Hepatocyte (in vitro differentiated cells): Measurements from ENCODE around the gene WDR74. TPM values are rescaled to one million over a fixed set of nuclear protein-coding genes. Genes with fewer than 3 reads are reported as not detected.

Source experiments
- DNase-seq: peaks from one replicate; pipeline ENCODE4 v3.0.0-alpha.2; 2016; ENCODE audit warnings: low spot score
- H2AFZ ChIP-seq: fragments of 200-600 bp; sonication (generic); 2 replicates; pipeline ENCODE4 v1.6.0; 2016; ENCODE audit warnings: antibody characterized with exemption, mild to moderate bottlenecking
- H3K27ac ChIP-seq: fragments of 200-600 bp; sonication (generic); 2 replicates; pipeline ENCODE4 v1.5.1; 2016; ENCODE audit warnings: mild to moderate bottlenecking
- H3K27me3 ChIP-seq: fragments of 200-600 bp; sonication (generic); 2 replicates; pipeline ENCODE4 v1.6.1; 2016
- H3K36me3 ChIP-seq: fragments of 200-600 bp; sonication (generic); replicated peaks from 2 replicates; pipeline ENCODE4 v1.5.1; 2016; ENCODE audit warnings: low read depth; ENCODE audit not compliant: insufficient read depth
- H3K4me1 ChIP-seq: fragments of 200-600 bp; sonication (generic); 2 replicates; pipeline ENCODE4 v1.5.1; 2016; ENCODE audit warnings: mild to moderate bottlenecking, moderate library complexity; ENCODE audit not compliant: insufficient read depth
- H3K4me2 ChIP-seq: fragments of 200-600 bp; sonication (generic); 2 replicates; pipeline ENCODE4 v1.6.0; 2016
- H3K4me3 ChIP-seq: fragments of 200-600 bp; sonication (generic); 2 replicates; pipeline ENCODE4 v1.5.1; 2016; ENCODE audit warnings: mild to moderate bottlenecking
- H3K79me2 ChIP-seq: fragments of 200-600 bp; sonication (generic); 2 replicates; pipeline ENCODE4 v1.6.0; 2017; ENCODE audit warnings: mild to moderate bottlenecking
- H3K9me2 ChIP-seq: fragments of 200-600 bp; sonication (generic); replicated peaks from 2 replicates; pipeline ENCODE4 v1.6.0; 2017; ENCODE audit warnings: mild to moderate bottlenecking; ENCODE audit not compliant: insufficient read depth
- H3K9me3 ChIP-seq: fragments of 200-600 bp; sonication (generic); 2 replicates; pipeline ENCODE4 v1.5.1; 2016; ENCODE audit warnings: low read depth, mild to moderate bottlenecking
- H4K20me1 ChIP-seq: fragments of 200-600 bp; sonication (generic); 2 replicates; pipeline ENCODE4 v1.6.0; 2016; ENCODE audit warnings: mild to moderate bottlenecking; ENCODE audit not compliant: insufficient read depth, poor library complexity, severe bottlenecking
- CTCF ChIP-seq: fragments of 200-600 bp; sonication (generic); IDR thresholded peaks from 2 replicates; pipeline ENCODE4 v1.5.1; 2016; ENCODE audit warnings: antibody characterized with exemption, mild to moderate bottlenecking; ENCODE audit not compliant: poor library complexity
- EZH2 ChIP-seq: fragments of 200-600 bp; sonication (generic); IDR thresholded peaks from 2 replicates; pipeline ENCODE4 v1.6.1; 2016; ENCODE audit warnings: antibody characterized with exemption, mild to moderate bottlenecking, borderline replicate concordance
- EZH2phosphoT487 ChIP-seq: fragments of 200-600 bp; sonication (generic); IDR thresholded peaks from one replicate; pipeline ENCODE4 v1.6.1; 2018; ENCODE audit warnings: antibody characterized with exemption, mild to moderate bottlenecking, low read depth, moderate library complexity; ENCODE audit not compliant: unreplicated experiment, severe bottlenecking
- WGBS: methylation state at CpG from one replicate; pipeline ENCODE4 v1.1.6; 2016; ENCODE audit warnings: low lambda C conversion rate; ENCODE audit errors: missing lambda C conversion rate; 5-methylcytosine and 5-hydroxymethylcytosine counted together
- polyA plus RNA-seq: library from polyadenylated mRNA; unstranded; fragments of >200 nt; fragmentation: Nextera tagmentation; extraction: Ambion mirVana; gene quantifications from 2 replicates; pipeline ENCODE4 v1.2.1, GENCODE V29; 2016
- total RNA-seq: library from RNA; depleted of rRNA; stranded (reverse); fragments of >200 nt; gene quantifications from 2 replicates; pipeline ENCODE4 v1.2.3, GENCODE V29; 2014

WDR74 gene
- total and polyA plus RNA-seq, 2 experiments from 2014 or later: 30.9 to 34.1 TPM

GRCh38 chr11:62858201-62858600 is 18.8 kb upstream of the WDR74 start:
- Histone ChIP-seq H3K9me2 (no peaks in the 10 kb centered on the region), H4K20me1 (peaks cover 21% of the 10 kb centered on the region), H3K36me3 (peaks cover 4% of the 10 kb centered on the region), H3K4me2 (peak overlapping the region; percentile 89), H3K79me2 (peaks cover 56% of the 10 kb centered on the region), H3K4me1 (peaks cover 54% of the 10 kb centered on the region), H3K9me3 (no peaks in the 10 kb centered on the region), H3K27ac (peak overlapping the region; percentile 43), H3K4me3 (no peak overlapping the region), H3K27me3 (no peaks in the 10 kb centered on the region), H2AFZ (peak overlapping the region; percentile 9)
- no peak for DNase-seq
- no peak for TF ChIP-seq CTCF
- TF ChIP-seq EZH2phosphoT487: no peak
- TF ChIP-seq EZH2: no peak
- 37% methylated on average over 7 of the region's 7 CpGs for WGBS

GRCh38 chr11:62857541-62857982 is 18.2 kb upstream of the WDR74 start:
- no peaks in the 10 kb centered on the region for H3K27me3 ChIP-seq
- peak overlapping the region; percentile 43 for H3K27ac ChIP-seq
- peak overlapping the region; percentile 9 for H2AFZ ChIP-seq
- no peak for DNase-seq
- H3K36me3 ChIP-seq: peaks cover 10% of the 10 kb centered on the region
- H4K20me1 ChIP-seq: peaks cover 27% of the 10 kb centered on the region
- H3K4me3 ChIP-seq: no peak overlapping the region
- H3K9me2 ChIP-seq: no peaks in the 10 kb centered on the region
- WGBS: 54% methylated on average over 2 of the region's 2 CpGs
- TF ChIP-seq EZH2 (no peak), EZH2phosphoT487 (no peak), CTCF (no peak)
- peaks cover 56% of the 10 kb centered on the region for H3K4me1 ChIP-seq
- H3K4me2 ChIP-seq: peak overlapping the region; percentile 89
- H3K9me3 ChIP-seq: no peaks in the 10 kb centered on the region
- peaks cover 59% of the 10 kb centered on the region for H3K79me2 ChIP-seq

- WGBS: 7% methylated on average over 20 of the region's 20 CpGs
- H3K9me2 ChIP-seq: no peaks in the 10 kb centered on the region
- H3K4me3 ChIP-seq: peak overlapping the region; percentile 8
- no peak for DNase-seq
- peaks cover 11% of the 10 kb centered on the region for H3K36me3 ChIP-seq
- peak overlapping the region; percentile 84 for H2AFZ ChIP-seq
- TF ChIP-seq EZH2: no peak
- TF ChIP-seq EZH2phosphoT487: no peak
- no peak for TF ChIP-seq CTCF
- H3K79me2 ChIP-seq: peaks cover 54% of the 10 kb centered on the region
- no peaks in the 10 kb centered on the region for H3K27me3 ChIP-seq
- H4K20me1 ChIP-seq: peaks cover 28% of the 10 kb centered on the region
- H3K9me3 ChIP-seq: no peaks in the 10 kb centered on the region
- H3K4me1 ChIP-seq: peaks cover 55% of the 10 kb centered on the region
- peak overlapping the region; percentile 80 for H3K27ac ChIP-seq
- peak overlapping the region; percentile 89 for H3K4me2 ChIP-seq
These were observed 17.0 kb upstream of the WDR74 start for GRCh38 chr11:62856333-62856895.
